GM18868 (cell line): ENCODE measurements around the gene BARX1.

ENCODE experiments used
- ATAC-seq: cut with Tn5 transposase; IDR thresholded peaks from one replicate; pipeline ENCODE4 v1.9.1; 2021; ENCODE audit warnings: mild to moderate bottlenecking, moderate library complexity; ENCODE audit not compliant: unreplicated experiment

Gene BARX1

GRCh38 chr9:93929231-93929630 lies 25.9 kb downstream of the BARX1 start:
- ATAC-seq = no peak

- ATAC-seq = no peak
Observed at GRCh38 chr9:93922535-93922934, 32.6 kb downstream of the BARX1 start.

GRCh38 chr9:93920131-93920800 lies 34.9 kb downstream of the BARX1 start:
- ATAC-seq = no peak

GRCh38 chr9:93918061-93918460 lies 37.1 kb downstream of the BARX1 start:
- no peak for ATAC-seq

- no peak for ATAC-seq
Observed at GRCh38 chr9:93917121-93917853, 37.9 kb downstream of the BARX1 start.

- ATAC-seq = no peak
Observed at GRCh38 chr9:93916358-93916757, 38.8 kb downstream of the BARX1 start.

GRCh38 chr9:93911801-93912554 lies 43.2 kb downstream of the BARX1 start:
- no peak for ATAC-seq

- no peak for ATAC-seq
Observed at GRCh38 chr9:93911136-93911745, 43.9 kb downstream of the BARX1 start.

- ATAC-seq = no peak
Observed at GRCh38 chr9:93910598-93910997, 44.6 kb downstream of the BARX1 start.

- no peak for ATAC-seq
Observed at GRCh38 chr9:93910196-93910595, 45.0 kb downstream of the BARX1 start.

- ATAC-seq = no peak
Observed at GRCh38 chr9:93909242-93909616, 45.9 kb downstream of the BARX1 start.

GRCh38 chr9:93908591-93909241 lies 46.4 kb downstream of the BARX1 start:
- ATAC-seq = no peak

GRCh38 chr9:93907551-93908199 lies 47.5 kb downstream of the BARX1 start:
- no peak for ATAC-seq

- no peak for ATAC-seq
Observed at GRCh38 chr9:93906195-93906880, 48.8 kb downstream of the BARX1 start.

- ATAC-seq = no peak
Observed at GRCh38 chr9:93905473-93906133, 49.6 kb downstream of the BARX1 start.

GRCh38 chr9:93904649-93905472 lies 50.3 kb downstream of the BARX1 start:
- no peak for ATAC-seq

GRCh38 chr9:93903886-93904648 lies 51.1 kb downstream of the BARX1 start:
- ATAC-seq = no peak
